HG02943 (cell line): ENCODE data around the gene PTPN9.
"Not testable (repeated sequence)": the region's sequence is repeated elsewhere in the genome, so short reads cannot be mapped to it uniquely, and the experiment has no call there.

Experiments
- ATAC-seq: cut with Tn5 transposase; IDR thresholded peaks from one replicate; pipeline ENCODE4 v1.9.1; 2021; ENCODE audit warnings: mild to moderate bottlenecking, low read depth, moderate library complexity; ENCODE audit not compliant: unreplicated experiment

The PTPN9 gene

GRCh38 chr15:75455424-75455981, 123.6 kb downstream of the PTPN9 start:
- ATAC-seq: no peak

- ATAC-seq: no peak
These were observed 124.4 kb downstream of the PTPN9 start for GRCh38 chr15:75454471-75455378.

GRCh38 chr15:75453703-75454470, 125.2 kb downstream of the PTPN9 start:
- ATAC-seq: peak; percentile 28

GRCh38 chr15:75452865-75453702, 126.0 kb downstream of the PTPN9 start:
- ATAC-seq: no peak

- no peak for ATAC-seq
These were observed 126.7 kb downstream of the PTPN9 start for GRCh38 chr15:75452364-75452864.

- ATAC-seq: peak; percentile 39
These were observed 127.3 kb downstream of the PTPN9 start, which contains the start of gene SIN3A for GRCh38 chr15:75451674-75452363. Gene SIN3A (minus strand): TSS chr15:75451690. CDS start chr15:75430375, 21,315 bp downstream.

- no peak for ATAC-seq
These were observed 127.9 kb downstream of the PTPN9 start for GRCh38 chr15:75451202-75451673.

GRCh38 chr15:75450307-75451201, 128.6 kb downstream of the PTPN9 start:
- no peak for ATAC-seq

GRCh38 chr15:75449585-75450306, 129.4 kb downstream of the PTPN9 start:
- ATAC-seq: no peak

- not testable (repeated sequence) for ATAC-seq
These were observed 130.9 kb downstream of the PTPN9 start for GRCh38 chr15:75448171-75448570.

- no peak for ATAC-seq
These were observed 133.0 kb downstream of the PTPN9 start for GRCh38 chr15:75446151-75446550.

GRCh38 chr15:75445324-75445723, 133.8 kb downstream of the PTPN9 start:
- ATAC-seq: not testable (repeated sequence)

- ATAC-seq: not testable (repeated sequence)
These were observed 135.1 kb downstream of the PTPN9 start for GRCh38 chr15:75443972-75444453.

- no peak for ATAC-seq
These were observed 141.4 kb downstream of the PTPN9 start for GRCh38 chr15:75437721-75438120.

GRCh38 chr15:75436881-75437280, 142.2 kb downstream of the PTPN9 start:
- ATAC-seq: no peak

GRCh38 chr15:75431682-75432081, 147.4 kb downstream of the PTPN9 start:
- no peak for ATAC-seq

- ATAC-seq: no peak
These were observed 147.8 kb downstream of the PTPN9 start for GRCh38 chr15:75431270-75431669.
